ENCODE measurements around the gene SCAMP2.

GRCh38 chr15:74858369-74858740 lies 14.8 kb downstream of the SCAMP2 start:
- TF ChIP-seq CTCF (conservative IDR thresholded peaks at IDR 0.05; ENCODE audit: low read depth, low read length) (no peak), EZH2phosphoT487 (IDR thresholded peaks at IDR 0.05; ENCODE audit: borderline replicate concordance, low read length) (no peak), EZH2 (IDR thresholded peaks at IDR 0.05; ENCODE audit: low read length, unreplicated experiment) (no peak)
